Globus pallidus (tissue), 1 donor: ENCODE results near the gene TAPBP.

ENCODE experiments used
- DNase-seq: peaks from one replicate; pipeline ENCODE4 v3.0.0-alpha.2; 2015; ENCODE audit warnings: low spot score

The TAPBP gene

GRCh38 chr6:33319939-33320314 lies 6.0 kb upstream of the TAPBP start:
- no peak for DNase-seq

DNA sequence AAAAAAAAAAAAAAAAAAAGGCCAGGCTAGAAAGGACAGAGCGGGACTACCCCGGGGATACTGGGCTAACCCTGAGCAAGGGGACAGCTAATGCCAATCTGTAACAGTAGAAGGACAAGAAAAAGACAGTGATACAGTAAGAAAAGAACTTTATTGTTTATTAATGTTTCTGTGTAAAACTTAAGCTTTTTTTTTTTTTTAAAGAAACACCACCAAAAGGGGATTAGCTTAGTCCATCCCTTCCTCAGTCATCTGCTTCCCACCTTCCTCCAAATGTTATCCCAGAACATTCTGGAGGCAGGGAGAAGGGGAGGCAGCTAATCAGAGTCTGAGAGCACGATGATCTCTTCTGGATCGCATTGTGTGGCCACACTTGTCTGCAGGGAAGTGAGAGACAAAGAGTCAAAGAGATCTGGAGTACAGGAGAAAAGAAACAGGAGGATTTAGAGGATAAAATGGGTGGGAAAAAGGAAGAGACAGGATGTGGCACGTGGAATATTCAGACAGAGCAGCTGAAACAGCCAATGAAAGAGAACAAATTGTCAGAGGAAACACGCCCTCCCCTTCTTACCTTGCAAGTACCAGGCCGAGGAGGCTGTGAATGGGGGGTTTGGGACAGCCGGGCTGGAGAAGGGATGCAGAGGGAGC lies 4.7 kb upstream of the TAPBP start:
- DNase-seq: no peak

GRCh38 chr6:33317669-33318425 lies 4.0 kb upstream of the TAPBP start, which contains the start of gene ZBTB22:
Gene ZBTB22 (minus strand): TSS chr6:33317744. CDS start chr6:33316916, 828 bp downstream.
- DNase-seq: peak; percentile 97

DNA sequence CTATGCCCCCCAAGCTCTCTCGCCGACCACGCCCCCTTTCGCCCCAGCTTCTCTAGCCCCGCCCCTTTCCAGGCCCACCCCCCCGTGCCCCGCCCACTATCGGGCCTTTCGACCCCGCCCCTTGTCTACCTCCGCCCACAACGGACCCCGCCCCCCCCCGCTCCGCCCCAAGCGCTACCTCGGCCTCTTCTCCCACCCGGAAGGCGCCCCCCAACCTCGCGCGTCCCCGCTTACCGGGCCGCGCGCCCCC lies 3.5 kb upstream of the TAPBP start:
- DNase-seq: peak; percentile 40

DNA sequence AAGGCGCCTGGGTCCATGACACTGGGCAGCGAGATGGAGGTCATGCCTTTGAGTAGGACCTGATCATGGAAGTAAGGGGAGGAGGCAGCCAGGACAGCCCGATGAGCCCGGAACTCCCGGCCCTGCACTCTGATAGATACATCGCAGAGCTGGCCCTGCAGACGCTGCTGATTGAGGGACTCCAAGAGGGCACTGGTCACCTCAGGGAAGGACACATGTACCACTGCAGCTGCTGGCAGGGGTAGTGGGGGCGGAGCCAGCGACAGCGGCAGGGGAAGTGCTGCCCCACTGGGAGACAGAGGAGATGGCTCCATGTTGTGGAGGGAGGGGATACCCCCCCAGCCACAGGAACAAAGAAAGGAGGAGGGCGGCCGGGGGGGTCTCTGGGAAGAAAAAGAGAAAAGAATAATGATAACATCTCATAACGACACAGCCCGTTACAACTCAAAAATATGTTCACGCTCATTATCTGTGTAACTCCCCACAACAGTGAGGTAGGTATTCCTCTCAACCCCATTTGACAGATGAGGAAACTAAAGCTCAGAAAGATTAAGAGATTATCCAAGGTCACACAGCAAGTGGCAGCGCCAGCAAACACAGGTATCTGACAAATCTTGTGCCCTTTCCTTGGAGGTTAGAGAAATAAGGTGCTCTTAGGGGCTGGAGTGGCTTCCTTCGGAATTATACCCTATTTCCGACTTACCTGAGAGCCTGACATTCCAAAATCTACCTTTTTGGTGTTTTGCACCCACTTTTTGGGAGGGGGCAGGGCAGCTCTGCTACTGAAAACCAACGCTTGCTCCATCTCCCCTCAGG lies 2.9 kb upstream of the TAPBP start:
- DNase-seq: no peak

DNA sequence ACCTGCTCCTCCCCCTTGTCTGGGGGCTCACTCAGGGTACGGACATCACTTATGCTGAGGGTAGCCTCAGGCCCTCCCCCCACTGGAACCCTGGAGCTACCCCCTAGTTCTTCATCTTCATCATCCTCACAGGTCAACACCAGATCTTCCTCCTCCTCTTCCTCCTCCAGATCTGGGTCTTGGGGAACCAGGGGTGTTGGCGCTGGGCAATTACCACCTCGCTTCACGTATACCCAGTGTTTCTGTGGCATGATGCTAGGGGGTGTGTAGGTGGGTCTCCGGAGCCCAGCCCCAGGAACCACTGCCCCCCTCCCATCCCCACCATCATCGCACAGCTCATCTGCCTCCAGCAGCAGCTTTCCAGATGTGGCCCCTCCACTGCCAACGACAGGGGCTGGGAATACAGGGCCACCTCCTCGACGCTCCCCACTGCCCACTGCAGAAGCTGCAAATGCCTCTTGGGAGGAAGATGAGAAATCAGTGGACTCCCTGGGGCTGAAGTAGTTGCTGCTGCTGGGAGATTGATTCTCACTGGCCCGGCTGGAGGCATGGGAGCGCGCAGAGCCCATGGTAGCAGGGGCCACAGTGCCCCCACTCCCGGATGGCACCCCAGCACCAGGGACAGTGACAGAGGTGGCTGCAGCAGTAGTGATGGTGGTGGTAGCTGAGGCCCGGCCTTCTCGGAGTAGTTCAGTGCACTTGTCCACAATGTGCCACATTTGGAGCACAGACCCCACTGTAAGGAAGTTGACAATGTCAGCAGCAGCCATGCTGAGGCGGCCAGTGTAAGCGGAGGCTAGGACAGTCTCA lies 2.1 kb upstream of the TAPBP start:
- DNase-seq: no peak

DNA sequence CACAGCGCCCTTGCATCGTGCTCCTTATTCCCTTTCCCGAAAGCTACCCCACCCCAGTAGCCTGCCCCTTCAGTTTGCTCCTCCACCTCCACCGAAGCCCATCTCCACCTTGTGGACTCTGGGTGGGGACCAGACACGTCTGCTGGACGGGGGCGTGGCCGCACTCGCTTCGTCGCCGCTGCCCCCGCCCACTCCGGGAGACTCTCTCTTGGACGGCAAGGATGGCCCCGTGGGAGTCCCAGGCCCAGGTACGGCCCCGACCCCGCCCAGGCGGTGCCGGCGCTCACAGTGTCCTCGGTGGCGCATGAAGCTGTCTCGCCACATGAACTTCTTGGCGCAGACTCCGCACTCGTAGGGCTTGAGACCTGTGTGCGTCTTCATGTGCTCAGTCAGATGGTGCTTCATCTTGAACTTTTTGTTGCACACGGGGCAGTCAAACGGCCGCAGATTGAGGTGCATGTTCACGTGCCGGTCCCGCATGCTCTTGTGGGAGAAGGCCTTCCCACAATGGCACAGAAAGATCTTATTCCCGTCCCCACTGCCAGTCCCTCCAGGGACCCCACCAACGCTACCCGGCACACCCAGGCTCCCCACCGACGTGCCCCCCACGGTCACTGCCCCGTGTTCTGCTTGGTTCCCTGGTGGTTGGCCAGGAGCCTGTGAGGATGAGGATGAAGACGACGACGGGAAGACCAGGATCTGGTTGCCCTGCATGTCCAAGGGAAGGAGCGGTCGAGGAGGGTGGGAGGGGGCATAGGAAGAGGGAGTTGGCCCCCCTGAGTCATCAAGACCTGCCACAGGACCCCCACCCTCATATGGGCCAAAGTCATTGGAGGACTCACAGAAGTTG lies 1.3 kb upstream of the TAPBP start:
- DNase-seq: no peak

- DNase-seq: no peak
Measured at GRCh38 chr6:33314515-33314942, 651 bp upstream of the TAPBP start.

- DNase-seq: peak; percentile 42
Measured at GRCh38 chr6:33313105-33313708, 671 bp downstream of the TAPBP start.

DNA sequence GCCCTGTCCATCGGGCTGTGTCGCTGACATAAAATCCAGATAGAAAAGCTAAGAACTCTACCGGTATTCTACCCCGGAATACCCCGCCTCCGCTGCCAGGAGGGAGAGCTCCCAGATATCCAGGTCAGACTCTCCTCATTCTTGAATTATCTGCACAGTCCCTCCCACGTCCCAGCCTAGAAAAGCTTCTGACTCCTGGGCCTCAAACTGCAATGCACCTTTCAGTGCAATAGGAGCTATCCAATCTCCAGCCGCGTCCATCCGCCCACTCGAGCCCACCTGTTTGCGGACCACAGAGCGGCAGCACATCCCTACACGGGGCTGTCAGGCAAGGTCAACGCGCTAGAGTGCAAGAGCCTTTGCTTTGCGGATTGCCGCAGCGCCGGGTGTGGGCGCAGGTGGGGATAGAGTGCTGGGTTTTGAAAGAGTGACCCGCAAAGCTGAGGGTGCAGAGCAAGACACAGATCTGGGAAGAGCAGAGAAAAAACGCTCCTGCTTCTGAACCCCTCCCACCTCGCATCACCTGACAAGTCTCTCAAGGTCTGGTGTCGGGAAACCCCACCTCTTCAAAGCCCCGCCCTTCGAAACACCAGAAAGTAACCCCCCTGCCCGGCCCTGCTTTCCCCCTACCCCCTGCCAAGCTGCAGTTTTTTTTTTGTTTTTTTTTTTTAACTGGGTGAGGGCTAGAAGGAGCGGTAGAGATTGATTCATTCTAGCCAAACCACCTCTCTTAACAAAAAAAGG lies 1.3 kb downstream of the TAPBP start:
- peak; percentile 53 for DNase-seq

DNA sequence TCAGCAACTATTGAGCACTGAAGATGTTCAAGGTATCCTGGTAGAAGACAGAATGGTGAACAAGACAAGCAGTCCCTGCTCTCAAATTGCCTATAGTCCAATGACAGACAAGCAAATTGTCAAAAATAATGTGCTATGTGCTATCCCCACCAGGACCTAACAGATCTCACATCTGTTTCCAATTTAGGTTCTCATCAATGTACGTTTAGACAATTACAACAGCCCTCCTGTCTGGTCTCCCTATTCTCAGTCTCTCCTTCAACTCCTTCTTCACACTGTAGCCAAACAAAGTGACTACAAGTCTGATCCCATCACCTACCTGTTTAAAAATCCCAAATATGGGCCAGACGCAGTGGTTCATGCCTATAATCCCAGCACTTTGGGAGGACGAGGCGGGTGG lies 7.5 kb downstream of the TAPBP start:
- DNase-seq: no peak

DNA sequence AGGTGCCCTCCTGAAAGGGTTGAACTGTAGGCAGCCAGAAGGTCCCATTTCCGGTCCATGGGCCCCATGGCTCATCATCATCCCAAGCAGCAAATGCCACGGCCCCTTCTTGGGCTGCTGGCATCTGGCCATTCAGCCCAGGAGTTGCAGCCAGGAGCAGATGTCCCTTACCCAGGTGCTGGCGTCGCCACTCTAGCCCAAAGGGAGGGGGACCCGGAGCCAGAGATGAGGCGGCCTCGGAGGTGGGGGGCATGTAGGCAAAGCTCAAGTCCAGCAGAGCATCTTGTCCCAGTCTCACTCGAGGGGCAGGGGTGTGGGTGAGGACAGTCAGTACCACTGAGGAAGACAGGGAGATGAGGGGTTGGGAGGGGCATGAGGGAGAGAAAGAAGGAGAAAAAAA lies 8.8 kb downstream of the TAPBP start:
- DNase-seq: no peak

DNA sequence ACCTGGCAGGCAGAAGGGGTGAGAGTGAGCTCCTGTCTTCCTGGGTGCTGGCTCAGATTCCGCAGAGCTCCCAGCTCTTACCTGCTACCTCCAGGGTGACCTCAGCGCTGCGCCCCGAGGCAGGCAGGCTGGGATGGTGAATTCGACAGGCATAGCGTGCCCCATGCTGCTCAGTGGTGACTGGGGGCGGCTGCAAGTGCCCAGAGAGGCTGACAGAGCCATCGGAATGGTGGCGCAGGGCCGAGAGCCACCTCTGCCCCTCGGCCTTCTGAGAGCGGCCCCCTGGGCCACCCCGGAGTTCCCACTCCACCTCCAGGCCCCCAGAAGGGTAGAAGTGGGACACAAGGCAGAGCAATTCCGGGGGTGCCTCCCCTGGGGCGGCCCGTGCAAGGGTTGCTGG lies 9.7 kb downstream of the TAPBP start:
- no peak for DNase-seq

GRCh38 chr6:33301877-33302276 lies 12.0 kb downstream of the TAPBP start:
- no peak for DNase-seq

DNA sequence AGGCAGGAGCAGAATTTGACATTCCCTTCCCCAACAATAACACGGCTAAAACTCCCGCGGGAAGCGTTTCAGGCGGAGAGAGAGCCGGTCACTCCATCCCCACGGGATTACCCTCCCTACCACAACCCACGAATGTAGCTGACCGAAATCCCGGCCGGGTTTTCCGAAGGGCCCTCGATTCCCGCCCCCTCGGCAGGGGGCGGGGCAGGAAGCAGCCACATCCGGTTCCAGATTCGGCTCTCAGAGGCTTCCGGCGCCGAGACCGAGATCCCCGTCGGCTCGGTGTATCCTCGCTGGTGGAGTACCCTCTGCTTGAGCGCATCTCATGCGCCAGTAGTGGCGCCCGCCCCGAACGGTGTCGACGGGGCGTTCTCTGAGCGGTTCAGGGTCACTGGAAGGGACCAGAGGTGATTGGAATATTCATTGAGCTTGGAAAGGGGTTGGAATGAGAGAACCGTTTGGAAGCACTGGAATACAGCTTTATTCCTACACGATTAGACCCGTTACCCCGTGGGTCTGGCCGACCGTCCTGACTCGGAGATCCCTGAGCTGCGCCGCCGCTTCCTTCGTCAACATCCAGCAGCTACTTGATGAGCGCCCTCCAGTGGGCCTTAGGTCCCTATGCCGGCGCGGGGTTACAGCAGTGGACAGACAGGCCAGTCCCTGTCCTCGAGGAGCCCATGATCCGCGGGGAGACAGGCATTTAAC lies 14.5 kb downstream of the TAPBP start:
- peak; percentile 89 for DNase-seq

- DNase-seq: peak; percentile 83
Measured at GRCh38 chr6:33298773-33299236, 15.1 kb downstream of the TAPBP start, which contains the start of gene RGL2. Gene RGL2 (minus strand): TSS chr6:33298942. CDS start chr6:33298610, 332 bp downstream.

- peak; percentile 47 for DNase-seq
Measured at GRCh38 chr6:33297956-33298772, 15.7 kb downstream of the TAPBP start.

GRCh38 chr6:33297406-33297955 lies 16.4 kb downstream of the TAPBP start:
- no peak for DNase-seq
